H1 (cell line): Measurements from ENCODE around the gene IDE. TPM values are rescaled to one million over a fixed set of nuclear protein-coding genes. Genes with fewer than 3 reads are reported as not detected.

Experiments
- CTCF ChIA-PET: fragments of 300-600 bp; sonication (Branson Sonifier 250); formaldehyde crosslinking; loops from one replicate; lab custom pipeline; 2021; ENCODE audit not compliant: partially characterized antibody; lab: Charles Lee
- POLR2A ChIA-PET: fragments of 300-600 bp; sonication (Branson Sonifier 250); formaldehyde crosslinking; loops from one replicate; lab custom pipeline; 2021; ENCODE audit warnings: inconsistent platforms; ENCODE audit not compliant: partially characterized antibody; lab: Charles Lee
- DNase-seq, 2 experiments: peaks; one replicate each; pipeline versions ENCODE4 v3.0.0 to v3.0.0-alpha.2; 2010 to 2022; ENCODE audit warnings: low spot score in 2 of 2, low read depth in 1 of 2, mixed read lengths in 1 of 2
- FAIRE-seq: peaks from 2 replicates; lab custom pipeline; 2011; peaks lifted over from hg19 to GRCh38; lab: Jason Lieb, UNC
- H2AFZ ChIP-seq: 2 replicates; pipeline ENCODE4 v1.8.1; 2012; ENCODE audit warnings: low read length, inconsistent platforms
- H2AK5ac ChIP-seq: 2 replicates; pipeline ENCODE4 v1.6.1; 2013; ENCODE audit warnings: low read depth, low read length
- H2BK120ac ChIP-seq: replicated peaks from 2 replicates; pipeline ENCODE3; 2013; ENCODE audit warnings: low read depth, low read length, inconsistent platforms
- H2BK12ac ChIP-seq: 2 replicates; pipeline ENCODE4 v1.6.1; 2013; ENCODE audit warnings: low read depth, low read length
- H2BK15ac ChIP-seq: 2 replicates; pipeline ENCODE4 v1.6.1; 2013; ENCODE audit warnings: low read length
- H2BK20ac ChIP-seq: 2 replicates; pipeline ENCODE4 v1.6.1; 2013; ENCODE audit warnings: low read length
- H2BK5ac ChIP-seq: 2 replicates; pipeline ENCODE4 v1.6.1; 2013; ENCODE audit warnings: low read depth, low read length
- H3K14ac ChIP-seq: 2 replicates; pipeline ENCODE4 v1.6.1; 2013; ENCODE audit warnings: inconsistent platforms; ENCODE audit not compliant: insufficient read length
- H3K18ac ChIP-seq: 2 replicates; pipeline ENCODE4 v1.6.1; 2013; ENCODE audit warnings: low read length; ENCODE audit errors: extremely low read depth
- H3K23ac ChIP-seq: 2 replicates; pipeline ENCODE4 v1.6.1; 2013; ENCODE audit warnings: inconsistent platforms; ENCODE audit not compliant: insufficient read length
- H3K23me2 ChIP-seq: 2 replicates; pipeline ENCODE4 v1.6.1; 2013; ENCODE audit warnings: low read depth, low read length
- H3K27ac ChIP-seq: 2 replicates; pipeline ENCODE4 v1.6.1; 2011; ENCODE audit warnings: low read depth, low read length, inconsistent platforms
- H3K27me3 ChIP-seq, 4 experiments: replicated peaks in 1 of 4; 1 replicate in 1 of 4; 2 replicates in 3 of 4; pipeline versions ENCODE4 v1.6.1 to v1.8.1; 2011 to 2013; ENCODE audit warnings: low read length in 3 of 4, mild to moderate bottlenecking in 3 of 4, inconsistent platforms in 2 of 4, mixed read lengths in 2 of 4, moderate library complexity in 1 of 4; ENCODE audit not compliant: control insufficient read depth in 3 of 4, insufficient read depth in 3 of 4; ENCODE audit errors: extremely low read depth in 1 of 4
- H3K36me3 ChIP-seq, 4 experiments: 2 replicates each; pipeline versions ENCODE4 v1.6.1 to v1.8.1; 2011 to 2013; ENCODE audit warnings: mild to moderate bottlenecking in 4 of 4, low read length in 3 of 4, moderate library complexity in 2 of 4, control low read depth in 1 of 4, inconsistent platforms in 1 of 4; ENCODE audit not compliant: insufficient read depth in 4 of 4, control insufficient read depth in 2 of 4
- H3K4ac ChIP-seq: replicated peaks from 2 replicates; pipeline ENCODE3; 2013; ENCODE audit warnings: low read length, low read depth, mixed read lengths, inconsistent platforms; ENCODE audit not compliant: insufficient read length
- H3K4me1 ChIP-seq, 4 experiments: replicated peaks in 1 of 4; 1 replicate in 1 of 4; 2 replicates in 3 of 4; pipeline versions ENCODE4 v1.6.1 to v1.8.1; 2011 to 2013; ENCODE audit warnings: low read length in 3 of 4, inconsistent platforms in 2 of 4, mixed read lengths in 1 of 4; ENCODE audit not compliant: insufficient read depth in 4 of 4, control insufficient read depth in 3 of 4
- H3K4me2 ChIP-seq, 2 experiments: 2 replicates each; pipeline versions ENCODE4 v1.6.1 to v1.8.1; 2011 to 2013; ENCODE audit warnings: low read depth in 2 of 2, low read length in 2 of 2, control low read depth in 1 of 2, inconsistent platforms in 1 of 2, mild to moderate bottlenecking in 1 of 2; ENCODE audit not compliant: insufficient read depth in 1 of 2
- H3K4me3 ChIP-seq, 4 experiments: fragments of 200-600, 300-600 bp in 1 of 4; sonication (generic), shearing (Covaris generic), sonication (Bioruptor Twin) in 1 of 4; 2 replicates each; pipeline versions ENCODE4 v1.5.1 to v1.8.1; 2011 to 2016; ENCODE audit warnings: low read length in 4 of 4, low read depth in 3 of 4, control low read depth in 2 of 4, inconsistent platforms in 2 of 4, mild to moderate bottlenecking in 2 of 4, mixed read lengths in 1 of 4, moderate library complexity in 1 of 4; ENCODE audit not compliant: insufficient read depth in 2 of 4; ENCODE audit errors: extremely low read depth in 1 of 4
- H3K56ac ChIP-seq: replicated peaks from 2 replicates; pipeline ENCODE3; 2013; ENCODE audit warnings: low read depth, mild to moderate bottlenecking, mixed read lengths, low read length, inconsistent platforms; ENCODE audit not compliant: insufficient read length
- H3K79me1 ChIP-seq: 2 replicates; pipeline ENCODE4 v1.6.1; 2013; ENCODE audit warnings: low read depth, low read length, control low read depth
- H3K79me2 ChIP-seq, 2 experiments: 2 replicates each; pipeline versions ENCODE4 v1.6.1 to v1.8.1; 2012 to 2013; ENCODE audit warnings: low read length in 2 of 2, mild to moderate bottlenecking in 2 of 2, inconsistent platforms in 1 of 2; ENCODE audit not compliant: insufficient read depth in 2 of 2, control insufficient read depth in 1 of 2
- H3K9ac ChIP-seq, 4 experiments: replicated peaks in 1 of 4; 1 replicate in 1 of 4; 2 replicates in 3 of 4; pipeline versions ENCODE4 v1.6.1 to v1.8.1; 2011 to 2013; ENCODE audit warnings: low read depth in 3 of 4, low read length in 3 of 4, control low read depth in 2 of 4, mild to moderate bottlenecking in 2 of 4, moderate library complexity in 2 of 4, inconsistent platforms in 1 of 4; ENCODE audit errors: extremely low read depth in 1 of 4
- H3K9me3 ChIP-seq, 2 experiments: 2 replicates each; pipeline versions ENCODE4 v1.6.1 to v1.8.1; 2012 to 2013; ENCODE audit warnings: mild to moderate bottlenecking in 2 of 2, moderate library complexity in 2 of 2, control low read depth in 1 of 2, inconsistent platforms in 1 of 2, low read depth in 1 of 2, low read length in 1 of 2, mixed read lengths in 1 of 2; ENCODE audit not compliant: insufficient read depth in 2 of 2
- H4K20me1 ChIP-seq, 2 experiments: replicated peaks in 1 of 2; 2 replicates each; pipeline versions ENCODE3 to v1.8.1; 2011 to 2013; ENCODE audit warnings: inconsistent platforms in 2 of 2, low read length in 2 of 2, mild to moderate bottlenecking in 1 of 2; ENCODE audit not compliant: insufficient read depth in 2 of 2, control insufficient read depth in 1 of 2
- H4K5ac ChIP-seq: 2 replicates; pipeline ENCODE4 v1.6.1; 2013; ENCODE audit warnings: low read length, low read depth, mixed read lengths, inconsistent platforms; ENCODE audit not compliant: insufficient read length
- H4K8ac ChIP-seq: 2 replicates; pipeline ENCODE4 v1.8.0; 2013; ENCODE audit warnings: mild to moderate bottlenecking, moderate library complexity, low read length, inconsistent platforms; ENCODE audit not compliant: insufficient read depth; ENCODE audit errors: extremely low read depth
- H4K91ac ChIP-seq: replicated peaks from 2 replicates; pipeline ENCODE3; 2013; ENCODE audit warnings: low read length, mixed read lengths, inconsistent platforms; ENCODE audit not compliant: insufficient read length
- ASH2L ChIP-seq: fragments of 200-600, 300-600 bp; sonication (generic); IDR thresholded peaks from one replicate; pipeline ENCODE4 v1.7.1; 2017; ENCODE audit warnings: low read length
- ATF2 ChIP-seq: IDR thresholded peaks from 2 replicates; pipeline ENCODE4 v1.6.1; 2012; ENCODE audit warnings: low read length, inconsistent platforms
- GABPA ChIP-seq: IDR thresholded peaks from 2 replicates; pipeline ENCODE4 v1.6.1; 2011; ENCODE audit warnings: mild to moderate bottlenecking, low read length, moderate library complexity, borderline replicate concordance; ENCODE audit not compliant: insufficient read depth
- RXRA ChIP-seq: IDR thresholded peaks from 2 replicates; pipeline ENCODE4 v1.6.1; 2011; ENCODE audit warnings: low read depth, mild to moderate bottlenecking, low read length, moderate library complexity; ENCODE audit not compliant: insufficient read depth
- SIN3A ChIP-seq, 2 experiments: IDR thresholded peaks in 1 of 2; conservative IDR thresholded peaks in 1 of 2; 2 replicates each; pipeline ENCODE4 v1.6.1; 2011 to 2012; ENCODE audit warnings: low read length in 2 of 2, improper control_type of control experiment in 1 of 2, low read depth in 1 of 2, mild to moderate bottlenecking in 1 of 2
- SRF ChIP-seq: IDR thresholded peaks from 2 replicates; pipeline ENCODE4 v1.6.1; 2011; ENCODE audit warnings: mild to moderate bottlenecking, low read depth, low read length, moderate library complexity
- WGBS, 2 experiments: shearing (Covaris generic) in 1 of 2; methylation state at CpG; one replicate each; pipeline versions ENCODE4 v1.1.6 to v1.1.7; 2013 to 2015; ENCODE audit warnings: low lambda C conversion rate in 2 of 2, mixed read lengths in 2 of 2, inconsistent platforms in 1 of 2, low coverage in 1 of 2, missing lambda C conversion rate in 1 of 2; ENCODE audit not compliant: insufficient replicate concordance in 2 of 2, insufficient coverage in 1 of 2, insufficient read length in 1 of 2; ENCODE audit errors: extremely low coverage in 1 of 2, missing lambda C conversion rate in 1 of 2; 5-methylcytosine and 5-hydroxymethylcytosine counted together
- polyA plus RNA-seq, 7 experiments: library from polyadenylated mRNA; depleted of rRNA in 3 of 7; stranded (reverse) in 5 of 7; unstranded in 2 of 7; fragments of >200 nt in 5 of 7; fragments of 200-250 nt in 2 of 7; gene quantifications; 1 replicate in 5 of 7; 2 replicates in 1 of 7; 4 replicates in 1 of 7; pipeline versions ENCODE4 v1.2.1 to v1.2.3, GENCODE V29; 2011 to 2013; ENCODE audit warnings: missing spikeins in 2 of 7, mixed read lengths in 2 of 7
- total RNA-seq: library from RNA; stranded (reverse); fragmentation: NEBNext Ultra II Directional; extraction: Animal tissue kit (Norgen Biotek cat#: 25700); gene quantifications from 2 replicates; pipeline ENCODE4 v1.2.1, GENCODE V29; 2021

The IDE gene
- total and polyA plus RNA-seq, 2 of the 8 experiments (the other 6 are each of a cell fraction or from before 2014, with no cell fraction given) = 12.7 to 52.7 TPM

- Histone ChIP-seq H3K4me3 (no peak overlapping the region), H3K23me2 (no peaks in the 10 kb centered on the region), H3K9ac (no peak overlapping the region), H2BK12ac (no peak overlapping the region), H2AK5ac (no peak overlapping the region), H4K91ac (no peak overlapping the region), H2BK5ac (no peak overlapping the region), H3K56ac (no peak overlapping the region), H2BK15ac (no peak overlapping the region), H3K9me3 (peaks cover 0 to 6% of the 10 kb centered on the region in 2 experiments; a peak in 2 of 4 replicates), H3K79me2 (peaks cover 0 to 18% of the 10 kb centered on the region in 2 experiments; a peak in 2 of 4 replicates), H3K79me1 (no peaks in the 10 kb centered on the region), H3K4ac (no peak overlapping the region), H3K4me2 (no peak overlapping the region), H2AFZ (no peak overlapping the region), H3K36me3 (peaks cover 0 to 4% (median 2%) of the 10 kb centered on the region in 4 experiments; a peak in 4 of 8 replicates), H2BK120ac (no peak overlapping the region), H3K18ac (no peak overlapping the region), H4K5ac (no peak overlapping the region), H3K23ac (no peak overlapping the region), H3K27me3 (no peaks in the 10 kb centered on the region), H3K27ac (no peak overlapping the region), H4K20me1 (no peaks in the 10 kb centered on the region)
- CTCF ChIA-PET = no interaction called here
- no peak for FAIRE-seq
- DNase-seq = no peak
- WGBS, 2 experiments = 94% methylated on average over 2 of the region's 2 CpGs; no CpG with 5 or more reads in 1 of the 2 experiments
- POLR2A ChIA-PET = no interaction called here
- TF ChIP-seq ATF2 (no peak), SIN3A (conservative IDR thresholded peaks at IDR 0.05 in 1 of 2, IDR thresholded peaks at IDR 0.05 in 1 of 2; ENCODE audit: low read depth in 1 of 2, low read length in 2 of 2) (no peak), SRF (no peak), RXRA (no peak), GABPA (no peak), ASH2L (no peak)
- TF ChIP-seq, all 59 proteins: peak for 0
- H3K4me1 ChIP-seq = no peaks in the 10 kb centered on the region
- no peak overlapping the region for H2BK20ac ChIP-seq
- H3K14ac ChIP-seq = no peak overlapping the region
- no peak overlapping the region for H4K8ac ChIP-seq
These were observed 19.9 kb downstream of the IDE start for GRCh38 chr10:92553959-92554358.
